GM12878 (cell line): ENCODE measurements around the gene HDHD2.

Experiments used
- BMI1 ChIP-seq: fragments of 450-650 bp; IDR thresholded peaks from 2 replicates; pipeline ENCODE4 v1.6.1; 2016; ENCODE audit warnings: mild to moderate bottlenecking, moderate library complexity, borderline replicate concordance
- CTCF ChIP-seq, 3 experiments: IDR thresholded peaks in 2 of 3; conservative IDR thresholded peaks in 1 of 3; 2 replicates each; pipeline ENCODE4 v1.5.1; 2011; ENCODE audit warnings: low read depth in 3 of 3, low read length in 3 of 3, mild to moderate bottlenecking in 3 of 3, control low read depth in 2 of 3, moderate library complexity in 2 of 3, inconsistent platforms in 1 of 3, mixed read lengths in 1 of 3; ENCODE audit not compliant: control insufficient read depth in 2 of 3, insufficient read depth in 1 of 3; ENCODE audit errors: extremely low read depth in 1 of 3
- ESRRA ChIP-seq: IDR thresholded peaks from 2 replicates; pipeline ENCODE4 v1.6.1; 2012; ENCODE audit warnings: mild to moderate bottlenecking, low read length, improper control_type of control experiment
- GABPA ChIP-seq: IDR thresholded peaks from 2 replicates; pipeline ENCODE4 v1.6.1; 2014; ENCODE audit warnings: antibody characterized with exemption, low read depth, mild to moderate bottlenecking, inconsistent platforms
- MYC ChIP-seq: IDR thresholded peaks from 2 replicates; pipeline ENCODE4 v1.6.1; 2011; ENCODE audit warnings: mild to moderate bottlenecking, low read length, moderate library complexity, inconsistent platforms; ENCODE audit not compliant: insufficient read depth, insufficient replicate concordance, insufficient read length, severe bottlenecking
- NFIC ChIP-seq: IDR thresholded peaks from 2 replicates; pipeline ENCODE4 v1.6.1; 2012; ENCODE audit warnings: low read depth, mild to moderate bottlenecking, inconsistent platforms, low read length, moderate library complexity
- PKNOX1 ChIP-seq: fragments of 450-650 bp; IDR thresholded peaks from 2 replicates; pipeline ENCODE4 v1.6.1; 2016; ENCODE audit warnings: mild to moderate bottlenecking
- POLR2A ChIP-seq: IDR thresholded peaks from 2 replicates; pipeline ENCODE4 v1.6.1; 2011; ENCODE audit warnings: low read depth, mild to moderate bottlenecking, low read length
- PRDM15 ChIP-seq: fragments of 450-650 bp; formaldehyde crosslinking; IDR thresholded peaks from 2 replicates; pipeline ENCODE4 v1.4.0; 2020; ENCODE audit warnings: mild to moderate bottlenecking, moderate library complexity
- SMAD1 ChIP-seq: fragments of 450-650 bp; IDR thresholded peaks from 2 replicates; pipeline ENCODE4 v1.6.1; 2018; ENCODE audit warnings: mild to moderate bottlenecking, low read depth; ENCODE audit not compliant: partially characterized antibody
- YY1 ChIP-seq: IDR thresholded peaks from 2 replicates; pipeline ENCODE4 v1.6.1; 2011; ENCODE audit warnings: low read depth, mild to moderate bottlenecking, low read length
- ZBED1 ChIP-seq: IDR thresholded peaks from 2 replicates; pipeline ENCODE4 v1.6.1; 2016; ENCODE audit warnings: borderline replicate concordance

- TF ChIP-seq CTCF (IDR thresholded peaks at IDR 0.05 in 2 of 3, conservative IDR thresholded peaks at IDR 0.05 in 1 of 3; ENCODE audit: control insufficient read depth in 2 of 3, extremely low read depth in 1 of 3, insufficient read depth in 1 of 3, low read depth in 3 of 3, low read length in 3 of 3) = no peak
- no peak for TF ChIP-seq YY1
- TF ChIP-seq POLR2A = no peak
- no peak for TF ChIP-seq ESRRA
- TF ChIP-seq PRDM15 (CRISPR knock-in tag) = no peak
- no peak for TF ChIP-seq BMI1
- no peak for TF ChIP-seq GABPA
- no peak for TF ChIP-seq SMAD1
- no peak for TF ChIP-seq PKNOX1
- TF ChIP-seq ZBED1 = no peak
- TF ChIP-seq MYC = no peak
- no peak for TF ChIP-seq NFIC
Measured at GRCh38 chr18:47151439-47151838, 1.1 kb upstream of the HDHD2 start.
